Prostate gland (tissue), 2 donors: ENCODE measurements around the gene SMPDL3A.

Source experiments
- CTCF ChIP-seq, 4 experiments: fragments of 200-600 bp in 2 of 4; fragments of 450-650 bp in 2 of 4; sonication (generic) in 2 of 4; IDR thresholded peaks; 1 replicate in 3 of 4; 2 replicates in 1 of 4; pipeline ENCODE4 v1.5.1; 2016 to 2019; ENCODE audit warnings: antibody characterized with exemption in 4 of 4, mild to moderate bottlenecking in 2 of 4, moderate library complexity in 2 of 4
- POLR2A ChIP-seq: fragments of 450-650 bp; IDR thresholded peaks from one replicate; pipeline ENCODE4 v1.6.1; 2016; ENCODE audit warnings: antibody characterized with exemption, mild to moderate bottlenecking
- POLR2AphosphoS5 ChIP-seq: sonication (generic); formaldehyde crosslinking; IDR thresholded peaks from one replicate; pipeline ENCODE4 v1.6.1; 2017; ENCODE audit warnings: antibody characterized with exemption

GRCh38 chr6:122780114-122780513 is 8.9 kb upstream of the SMPDL3A start:
- TF ChIP-seq CTCF (IDR thresholded peaks at IDR 0.05) (no peak), POLR2A (no peak), POLR2AphosphoS5 (no peak)
